HG03520 (cell line): ENCODE measurements around the gene SPTB.
"Not testable (repeated sequence)": the region's sequence is repeated elsewhere in the genome, so short reads cannot be mapped to it uniquely, and the experiment has no call there.

ENCODE experiments used
- ATAC-seq: cut with Tn5 transposase; IDR thresholded peaks from one replicate; pipeline ENCODE4 v1.9.1; 2021; ENCODE audit warnings: mild to moderate bottlenecking, moderate library complexity; ENCODE audit not compliant: unreplicated experiment

Gene SPTB

DNA sequence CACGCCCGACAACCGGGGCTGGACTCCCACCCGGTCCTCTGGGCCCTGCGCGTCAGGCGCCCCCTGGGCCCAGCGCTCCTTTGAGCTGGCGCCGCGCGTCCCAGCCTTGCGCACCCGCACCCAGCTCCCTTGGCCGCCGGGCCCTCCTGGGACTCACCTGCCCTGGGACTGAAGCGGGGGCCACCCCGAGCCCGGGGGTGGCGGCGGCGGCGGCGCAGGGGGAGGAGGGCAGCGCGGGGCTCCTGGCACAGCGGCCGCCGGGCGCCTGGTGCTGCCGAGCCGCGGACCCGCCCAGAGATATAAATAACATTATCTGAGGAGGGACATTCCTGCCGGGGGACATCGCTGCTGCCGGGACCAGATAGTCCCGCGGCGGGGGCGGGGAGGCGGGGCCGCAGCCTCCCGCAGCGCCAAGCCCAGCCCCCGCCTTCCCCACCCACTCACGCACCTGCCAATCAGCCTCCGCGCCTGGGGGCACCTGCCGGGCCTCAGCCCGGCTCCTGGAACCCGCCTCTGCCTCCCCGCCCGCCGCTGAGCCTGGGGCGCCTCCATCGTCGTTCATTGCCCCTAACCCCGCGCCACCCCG, at the start of gene SPTB:
Gene SPTB (minus strand): TSS at position 273 of the 586 bp plus-strand sequence. CDS start 56,813 bp downstream, outside the sequence.
- no peak for ATAC-seq

DNA sequence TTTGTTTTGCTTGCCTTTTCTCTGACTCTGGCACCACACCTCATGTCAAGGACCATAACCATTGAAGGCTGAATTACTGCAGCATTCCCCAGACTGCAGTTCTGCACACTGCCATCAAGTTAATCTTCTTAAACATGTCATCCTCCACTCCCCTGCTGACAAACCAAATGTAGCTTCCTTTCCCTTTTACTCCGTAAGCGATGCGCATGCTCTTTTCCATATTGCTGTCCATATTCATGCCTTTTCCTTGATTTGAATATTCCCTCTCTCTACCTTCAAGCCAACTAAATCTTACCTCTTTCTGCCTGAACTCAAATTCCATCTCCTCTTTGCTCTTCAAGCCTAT, 49.3 kb upstream of the SPTB start:
- no peak for ATAC-seq

DNA sequence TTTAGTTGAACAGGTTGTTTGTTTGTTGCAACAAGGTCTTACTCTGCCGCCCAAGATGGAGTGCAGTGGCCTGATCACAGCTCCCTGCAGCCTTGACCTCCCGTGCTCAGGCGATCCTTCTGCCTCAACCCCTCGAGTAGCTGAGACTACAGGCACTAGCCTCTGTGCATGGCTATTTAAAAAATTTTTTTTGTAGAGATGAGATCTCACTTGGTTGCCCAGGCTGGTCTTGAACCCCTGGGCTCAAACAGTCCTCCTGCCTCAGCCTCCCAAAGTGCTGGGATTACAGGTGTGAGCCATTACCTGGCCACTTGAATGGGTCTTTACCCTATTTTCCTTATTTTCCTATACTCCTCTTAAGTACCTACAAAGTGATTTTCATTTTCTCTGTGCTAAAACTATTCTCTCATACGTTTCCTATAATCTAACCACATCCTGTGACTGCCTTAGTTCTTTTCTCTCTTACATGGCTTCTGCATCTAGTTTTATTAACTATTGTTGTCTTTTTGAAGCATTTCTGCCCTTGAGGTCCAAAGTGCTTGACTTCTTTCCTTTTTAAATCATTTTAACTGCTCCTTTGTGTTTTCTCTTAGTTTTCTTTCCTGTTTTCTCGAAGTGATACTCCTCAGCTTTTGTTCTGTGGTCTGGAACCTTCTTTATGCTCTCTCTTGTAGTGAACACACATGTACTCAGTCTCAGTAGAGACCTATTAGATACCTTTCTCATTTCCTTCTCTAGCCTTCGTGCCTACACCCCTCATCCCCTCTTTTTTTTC, 48.7 kb upstream of the SPTB start:
- no peak for ATAC-seq

GRCh38 chr14:64927031-64927430, 47.3 kb upstream of the SPTB start:
- ATAC-seq = no peak

DNA sequence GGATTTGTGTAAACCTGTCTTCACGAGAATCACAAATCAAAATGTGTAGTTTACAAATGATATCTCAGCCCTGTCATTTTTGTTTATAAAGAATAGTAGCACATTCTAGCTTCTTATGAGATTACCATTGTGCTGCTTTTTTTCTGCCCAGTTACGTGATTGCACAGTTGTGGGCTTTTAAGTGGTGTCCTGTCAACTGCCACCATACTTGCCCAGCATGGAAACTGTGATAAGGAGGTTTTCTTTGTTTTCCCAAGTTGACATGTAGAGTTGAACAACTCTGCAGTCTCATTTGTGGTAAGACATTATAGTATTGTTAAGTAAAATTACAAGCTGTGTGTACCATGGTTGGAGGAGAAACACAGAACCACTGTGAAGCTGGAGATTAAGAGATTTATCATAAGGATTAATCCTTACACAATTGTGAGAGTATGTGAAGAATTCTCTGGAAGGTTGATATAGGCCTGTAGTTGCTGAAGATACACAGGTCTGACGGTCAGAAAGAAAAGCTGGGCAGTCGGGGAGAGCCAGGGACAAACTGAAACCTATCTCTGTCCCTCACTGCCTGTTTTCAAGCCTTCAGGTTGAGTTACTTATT, 46.8 kb upstream of the SPTB start:
- no peak for ATAC-seq

GRCh38 chr14:64923015-64923414, 43.3 kb upstream of the SPTB start:
- no peak for ATAC-seq

DNA sequence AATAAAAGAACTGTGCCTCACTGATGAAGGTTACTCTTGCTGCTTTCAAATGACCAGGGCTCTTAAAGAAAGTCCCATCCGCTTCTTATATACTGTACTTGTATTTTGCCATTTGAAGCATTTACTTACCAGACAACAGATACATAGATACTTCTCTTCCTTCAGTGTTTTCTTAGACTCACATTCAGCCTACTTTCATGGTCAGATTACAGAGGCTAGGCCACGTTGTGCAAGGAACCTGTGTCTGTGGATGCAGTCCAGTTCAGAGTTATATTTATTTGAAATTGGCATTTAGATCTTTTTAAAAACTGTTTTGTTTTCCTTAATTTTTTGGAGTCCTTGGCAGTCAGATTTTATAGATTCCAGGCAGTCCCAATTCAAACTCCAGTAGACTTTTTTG, 40.8 kb upstream of the SPTB start:
- no peak for ATAC-seq

- ATAC-seq = no peak
Measured at GRCh38 chr14:64919618-64920017, 39.9 kb upstream of the SPTB start.

DNA sequence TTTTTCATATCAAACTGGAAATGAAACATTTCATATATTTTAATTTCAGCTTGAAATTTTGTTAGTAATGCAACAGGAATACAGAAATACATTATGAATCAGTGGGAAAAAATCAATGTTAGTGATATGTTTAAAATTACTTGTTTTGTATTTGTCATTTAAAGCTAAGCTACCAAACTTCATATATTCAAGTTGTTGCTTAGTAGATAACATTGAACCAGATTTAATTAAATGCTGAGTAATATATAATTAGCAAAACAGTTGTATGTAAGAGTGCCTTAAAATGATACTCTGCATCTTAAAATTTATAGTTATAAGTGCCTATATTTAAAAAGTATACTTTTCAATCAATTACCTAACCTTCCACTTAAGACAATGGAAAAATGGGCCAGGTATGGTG, 39.5 kb upstream of the SPTB start:
- no peak for ATAC-seq

GRCh38 chr14:64918216-64918615, 38.5 kb upstream of the SPTB start:
- ATAC-seq = no peak

DNA sequence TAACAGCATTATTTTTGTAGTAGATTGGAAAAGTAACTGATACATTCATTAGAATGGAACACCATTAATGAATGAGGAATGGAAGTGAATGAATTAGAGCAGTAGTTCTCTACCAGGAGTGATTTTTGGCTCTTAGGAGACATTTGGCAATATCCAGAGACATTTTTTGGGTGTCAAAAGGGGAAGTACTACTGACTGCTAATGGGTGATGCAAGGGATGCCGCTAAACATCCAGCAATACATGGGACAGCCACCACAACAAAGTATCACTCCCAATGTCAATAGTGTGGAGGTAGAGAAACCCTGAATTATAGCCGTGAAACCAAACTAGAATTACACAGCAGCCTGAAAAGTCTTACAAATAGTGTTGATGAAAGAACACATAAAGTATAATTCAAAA, 36.1 kb upstream of the SPTB start:
- no peak for ATAC-seq

GRCh38 chr14:64915029-64915424, 35.3 kb upstream of the SPTB start:
- ATAC-seq = no peak

GRCh38 chr14:64914237-64915028, 34.7 kb upstream of the SPTB start, which contains the start of gene CHURC1:
Gene CHURC1 (plus strand): TSS chr14:64914455. CDS start chr14:64914496, 41 bp downstream.
- ATAC-seq = peak; percentile 87

DNA sequence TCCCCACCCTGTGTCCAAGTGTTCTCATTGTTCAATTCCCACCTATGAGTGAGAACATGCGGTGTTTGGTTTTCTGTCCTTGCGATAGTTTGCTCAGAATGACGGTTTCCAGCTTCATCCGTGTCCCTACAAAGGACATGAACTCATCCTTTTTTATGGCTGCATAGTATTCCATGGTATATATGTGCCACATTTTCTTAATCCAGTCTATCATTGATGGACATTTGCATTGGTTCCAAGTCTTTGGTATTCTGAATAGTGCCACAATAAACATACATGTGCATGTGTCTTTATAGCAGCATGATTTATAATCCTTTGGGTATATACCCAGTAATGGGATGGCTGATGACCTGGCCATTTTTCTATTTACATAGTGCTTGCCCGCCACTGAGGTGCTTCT, 33.8 kb upstream of the SPTB start:
- not testable (repeated sequence) for ATAC-seq

DNA sequence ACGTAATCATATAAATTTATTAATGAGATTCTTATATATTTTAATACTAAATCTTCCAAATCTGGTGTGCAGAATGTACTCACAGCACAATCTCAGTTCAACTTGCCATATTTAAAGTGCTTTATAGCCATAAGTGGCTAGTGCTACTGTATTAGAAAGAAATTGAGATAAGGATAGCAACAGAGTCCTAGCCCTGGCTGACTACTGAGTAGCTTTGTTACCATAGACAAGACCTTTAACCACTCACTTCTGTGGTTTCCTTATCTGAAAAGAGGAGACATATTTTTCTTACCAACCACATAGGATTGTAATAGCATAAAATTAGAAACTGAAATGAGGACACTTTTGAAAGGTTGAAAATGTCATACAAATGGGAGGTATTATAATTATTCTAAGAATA, 32.6 kb upstream of the SPTB start:
- ATAC-seq = no peak

DNA sequence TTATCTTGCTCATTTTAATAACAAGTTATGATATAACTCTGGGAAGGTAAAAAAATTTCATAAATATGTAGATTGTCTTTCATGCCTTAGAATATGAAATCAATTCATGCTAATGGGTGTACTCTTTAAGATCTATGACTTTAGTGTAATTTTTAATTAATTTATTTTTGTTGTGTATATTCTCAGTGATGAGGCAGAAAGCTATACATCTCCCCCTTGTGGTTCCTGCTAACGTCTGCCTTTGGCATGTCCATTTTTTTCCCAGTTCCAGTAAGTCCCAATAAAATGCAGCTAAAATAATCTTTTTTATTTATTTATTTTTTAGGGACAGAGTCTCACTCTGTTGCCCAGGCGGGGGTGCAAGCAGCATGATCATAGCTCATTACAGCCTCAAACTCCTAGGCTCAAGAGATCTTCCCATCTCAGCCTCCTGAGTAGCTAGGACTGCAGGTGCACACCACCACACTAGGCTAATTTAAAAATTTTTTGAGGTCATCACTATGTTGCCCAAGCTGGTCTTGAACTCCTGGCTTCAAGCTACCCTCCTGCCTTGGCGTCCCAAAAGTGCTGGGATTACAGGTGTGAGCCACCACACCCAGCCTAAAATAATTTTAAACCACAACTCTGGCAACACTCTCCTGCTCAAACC, 31.3 kb upstream of the SPTB start:
- no peak for ATAC-seq

GRCh38 chr14:64906022-64906421, 26.3 kb upstream of the SPTB start:
- ATAC-seq = no peak

DNA sequence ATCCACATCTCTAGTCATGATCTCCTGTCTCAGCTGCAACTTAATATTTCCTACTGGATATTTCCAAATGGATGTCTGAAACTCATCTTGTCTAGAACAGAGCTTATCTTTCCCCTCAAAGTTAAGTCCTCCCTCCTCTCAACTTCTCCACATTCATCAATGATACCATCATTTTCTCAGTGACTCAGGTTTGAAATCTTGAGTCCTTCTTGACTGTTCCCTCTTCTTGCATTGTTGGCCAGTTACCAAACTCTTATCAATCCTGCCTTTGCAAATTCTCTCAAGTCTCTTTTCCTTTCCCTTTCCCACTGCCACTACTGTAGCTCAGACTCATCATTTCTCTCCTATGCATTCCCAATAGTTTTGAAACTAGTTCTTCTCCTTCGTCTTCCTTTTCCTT, 20.3 kb upstream of the SPTB start:
- no peak for ATAC-seq

- no peak for ATAC-seq
Measured at GRCh38 chr14:64891839-64892375, 12.2 kb upstream of the SPTB start.

- ATAC-seq = no peak
Measured at GRCh38 chr14:64891173-64891838, 11.6 kb upstream of the SPTB start.
